ENCODE measurements around the gene IL18RAP. TPM values are rescaled to one million over a fixed set of nuclear protein-coding genes. Genes with fewer than 3 reads are reported as not detected.
A peak's percentile ranks its signal among the peaks of the same experiment; 100 is the strongest.

IL18RAP gene
- total and polyA plus RNA-seq, 2 experiments from 2014 or later, result not detected

DNA sequence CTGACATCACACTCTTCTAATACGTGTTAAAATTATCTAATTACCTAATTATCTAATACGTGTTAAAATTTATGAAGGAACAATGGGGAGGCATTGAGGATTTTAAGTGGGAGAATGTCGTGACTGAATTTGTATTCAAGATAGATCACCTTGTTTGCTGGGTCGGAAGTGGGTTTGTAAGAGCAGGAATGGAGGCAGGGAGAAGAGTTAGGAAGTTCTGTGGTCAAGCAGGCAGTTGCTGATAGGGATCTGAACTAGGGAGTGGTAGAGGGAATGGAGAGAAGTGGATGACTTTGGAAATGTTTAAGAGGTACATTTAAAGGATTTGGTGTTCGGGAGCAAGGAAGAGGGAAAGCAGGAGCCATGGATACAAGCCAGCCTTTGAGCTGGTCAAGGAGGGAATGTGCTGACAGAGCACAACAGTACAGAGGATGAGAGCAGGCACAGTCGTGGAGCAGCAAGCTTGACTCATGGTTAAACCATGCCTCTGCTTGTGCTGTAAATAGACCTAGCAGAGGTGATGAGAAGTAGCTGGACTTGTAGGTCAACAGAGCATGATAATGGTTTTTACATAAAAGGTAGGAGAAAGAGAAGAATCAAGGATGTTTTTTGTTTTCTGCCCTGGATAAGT, 16.2 kb downstream of the IL18RAP start:
- H3K4me1 Mint-ChIP-seq, result no peaks in the 10 kb centered on the region
- no peak overlapping the region for H3K4me2 ChIP-seq
- no peak for TF ChIP-seq EZH2phosphoT487 (IDR thresholded peaks at IDR 0.05; ENCODE audit: unreplicated experiment)
- no peak for TF ChIP-seq STAT1 (IDR thresholded peaks at IDR 0.05; ENCODE audit: unreplicated experiment)
- no peak for TF ChIP-seq NANOG (IDR thresholded peaks at IDR 0.05; ENCODE audit: borderline replicate concordance)

GRCh38 chr2:102442967-102443828, 20.2 kb downstream of the IL18RAP start:
- Mint-ChIP-seq H3K27ac (no peak overlapping the region), H3K9me3 (no peaks in the 10 kb centered on the region; the same call in 2 of the 3 replicates)
- H3K4me1 ChIP-seq (ENCODE audit: insufficient read depth), result no peaks in the 10 kb centered on the region

More for the DNA sequence above, 16.2 kb downstream of the IL18RAP start:
- Histone ChIP-seq H3K4me3 (no peak overlapping the region), H3K79me2 (replicated peaks; ENCODE audit: insufficient read depth) (no peaks in the 10 kb centered on the region), H3K27me3 (ENCODE audit: insufficient read depth) (no peaks in the 10 kb centered on the region), H3F3A (replicated peaks; ENCODE audit: low read depth) (no peaks in the 10 kb centered on the region), H3K9me2 (ENCODE audit: insufficient read depth) (0 out of 2 replicates have a peak, but pooled peaks cover 5% of the 10 kb centered on the region), H3K36me3 (ENCODE audit: insufficient read depth) (no peaks in the 10 kb centered on the region), H4K20me1 (replicated peaks; ENCODE audit: insufficient read depth) (no peaks in the 10 kb centered on the region), H3K4me1 (ENCODE audit: insufficient read depth) (no peaks in the 10 kb centered on the region), H3K27ac (ENCODE audit: low read depth) (no peak overlapping the region), H2AFZ (no peak overlapping the region)
- H3K27me3 Mint-ChIP-seq (ENCODE audit: insufficient read depth, low read depth, poor library complexity), result peaks cover 2% of the 10 kb centered on the region
- H3K27ac Mint-ChIP-seq, result no peak overlapping the region
- no peak overlapping the region for H3K4me3 Mint-ChIP-seq
- no peaks in the 10 kb centered on the region for H3K36me3 Mint-ChIP-seq (ENCODE audit: low read depth)
- DNase-seq (ENCODE audit: low spot score), result no peak
- H3K9me3 Mint-ChIP-seq, result no peaks in the 10 kb centered on the region; the same call in 2 of the 3 replicates
- no peak for ATAC-seq

More at GRCh38 chr2:102442967-102443828, 20.2 kb downstream of the IL18RAP start:
- no peak overlapping the region for H3K4me3 Mint-ChIP-seq
- H3K4me1 Mint-ChIP-seq, result no peaks in the 10 kb centered on the region
- no peaks in the 10 kb centered on the region for H3F3A ChIP-seq (replicated peaks; ENCODE audit: low read depth)
- no peaks in the 10 kb centered on the region for H3K79me2 ChIP-seq (replicated peaks; ENCODE audit: insufficient read depth)
- no peak overlapping the region for H3K4me3 ChIP-seq
- H3K36me3 Mint-ChIP-seq (ENCODE audit: low read depth), result no peaks in the 10 kb centered on the region
- peak overlapping the region; percentile 28; the same call in 1 of the 2 replicates for H2AFZ ChIP-seq
- TF ChIP-seq CTCF (conservative IDR thresholded peaks at IDR 0.05; ENCODE audit: low read depth in 2 of 2) (peak; percentile 63 to 77), POLR2AphosphoS5 (IDR thresholded peaks at IDR 0.05; ENCODE audit: low read depth) (no peak)
- TF ChIP-seq, protein P1, sequence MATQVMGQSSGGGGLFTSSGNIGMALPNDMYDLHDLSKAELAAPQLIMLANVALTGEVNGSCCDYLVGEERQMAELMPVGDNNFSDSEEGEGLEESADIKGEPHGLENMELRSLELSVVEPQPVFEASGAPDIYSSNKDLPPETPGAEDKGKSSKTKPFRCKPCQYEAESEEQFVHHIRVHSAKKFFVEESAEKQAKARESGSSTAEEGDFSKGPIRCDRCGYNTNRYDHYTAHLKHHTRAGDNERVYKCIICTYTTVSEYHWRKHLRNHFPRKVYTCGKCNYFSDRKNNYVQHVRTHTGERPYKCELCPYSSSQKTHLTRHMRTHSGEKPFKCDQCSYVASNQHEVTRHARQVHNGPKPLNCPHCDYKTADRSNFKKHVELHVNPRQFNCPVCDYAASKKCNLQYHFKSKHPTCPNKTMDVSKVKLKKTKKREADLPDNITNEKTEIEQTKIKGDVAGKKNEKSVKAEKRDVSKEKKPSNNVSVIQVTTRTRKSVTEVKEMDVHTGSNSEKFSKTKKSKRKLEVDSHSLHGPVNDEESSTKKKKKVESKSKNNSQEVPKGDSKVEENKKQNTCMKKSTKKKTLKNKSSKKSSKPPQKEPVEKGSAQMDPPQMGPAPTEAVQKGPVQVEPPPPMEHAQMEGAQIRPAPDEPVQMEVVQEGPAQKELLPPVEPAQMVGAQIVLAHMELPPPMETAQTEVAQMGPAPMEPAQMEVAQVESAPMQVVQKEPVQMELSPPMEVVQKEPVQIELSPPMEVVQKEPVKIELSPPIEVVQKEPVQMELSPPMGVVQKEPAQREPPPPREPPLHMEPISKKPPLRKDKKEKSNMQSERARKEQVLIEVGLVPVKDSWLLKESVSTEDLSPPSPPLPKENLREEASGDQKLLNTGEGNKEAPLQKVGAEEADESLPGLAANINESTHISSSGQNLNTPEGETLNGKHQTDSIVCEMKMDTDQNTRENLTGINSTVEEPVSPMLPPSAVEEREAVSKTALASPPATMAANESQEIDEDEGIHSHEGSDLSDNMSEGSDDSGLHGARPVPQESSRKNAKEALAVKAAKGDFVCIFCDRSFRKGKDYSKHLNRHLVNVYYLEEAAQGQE (IDR thresholded peaks at IDR 0.05; ENCODE audit: unreplicated experiment), result no peak
- ATAC-seq (peak; percentile 67), DNase-seq (ENCODE audit: low spot score) (peak; percentile 68)
- H3K27ac ChIP-seq (ENCODE audit: low read depth), result no peak overlapping the region
- H3K36me3 ChIP-seq (ENCODE audit: insufficient read depth), result no peaks in the 10 kb centered on the region
- no peaks in the 10 kb centered on the region for H3K27me3 ChIP-seq (ENCODE audit: insufficient read depth)
- no peaks in the 10 kb centered on the region for H3K27me3 Mint-ChIP-seq (ENCODE audit: insufficient read depth, low read depth, poor library complexity)
- H3K9me2 ChIP-seq (ENCODE audit: insufficient read depth), result 0 out of 2 replicates have a peak, but pooled peaks cover 5% of the 10 kb centered on the region
- H3K4me2 ChIP-seq, result no peak overlapping the region
- no peaks in the 10 kb centered on the region for H4K20me1 ChIP-seq (replicated peaks; ENCODE audit: insufficient read depth)

Data from GM23338 (cell line).